ENCODE measurements around the gene TMEM125.

The TMEM125 gene

GRCh38 chr1:43237121-43237520, 32.7 kb upstream of the TMEM125 start:
- no peak for DNase-seq (ENCODE audit: insufficient read length, low spot score)
- no peak for FAIRE-seq
- TF ChIP-seq POLR2A (IDR thresholded peaks at IDR 0.05; ENCODE audit: low read depth, low read length) = no peak

- DNase-seq (ENCODE audit: insufficient read length, low spot score) (peak; percentile 55), FAIRE-seq (peak; percentile 11)
- no peak for TF ChIP-seq POLR2A (IDR thresholded peaks at IDR 0.05; ENCODE audit: low read depth, low read length)
Measured at GRCh38 chr1:43238085-43238484, 31.7 kb upstream of the TMEM125 start.

- no peak for TF ChIP-seq POLR2A (IDR thresholded peaks at IDR 0.05; ENCODE audit: low read depth, low read length)
- DNase-seq (ENCODE audit: insufficient read length, low spot score) (no peak), FAIRE-seq (no peak)
Measured at GRCh38 chr1:43238991-43239469, 30.8 kb upstream of the TMEM125 start.

GRCh38 chr1:43239484-43239883, 30.3 kb upstream of the TMEM125 start:
- no peak for DNase-seq (ENCODE audit: insufficient read length, low spot score)
- no peak for FAIRE-seq
- no peak for TF ChIP-seq POLR2A (IDR thresholded peaks at IDR 0.05; ENCODE audit: low read depth, low read length)

- FAIRE-seq = no peak
- no peak for TF ChIP-seq POLR2A (IDR thresholded peaks at IDR 0.05; ENCODE audit: low read depth, low read length)
- peak; percentile 64 for DNase-seq (ENCODE audit: insufficient read length, low spot score)
Measured at GRCh38 chr1:43241413-43241836, 28.4 kb upstream of the TMEM125 start.

- no peak for FAIRE-seq
- DNase-seq (ENCODE audit: insufficient read length, low spot score) = no peak
- no peak for TF ChIP-seq POLR2A (IDR thresholded peaks at IDR 0.05; ENCODE audit: low read depth, low read length)
Measured at GRCh38 chr1:43243299-43243698, 26.5 kb upstream of the TMEM125 start.

- no peak for FAIRE-seq
- TF ChIP-seq POLR2A (IDR thresholded peaks at IDR 0.05; ENCODE audit: low read depth, low read length) = no peak
Measured at GRCh38 chr1:43246466-43247213, 23.1 kb upstream of the TMEM125 start.

GRCh38 chr1:43247256-43247921, 22.4 kb upstream of the TMEM125 start:
- TF ChIP-seq POLR2A (IDR thresholded peaks at IDR 0.05; ENCODE audit: low read depth, low read length) = no peak

More at GRCh38 chr1:43246466-43247213, 23.1 kb upstream of the TMEM125 start:
- DNase-seq (ENCODE audit: insufficient read length, low spot score) = no peak

GRCh38 chr1:43250351-43250761, 19.4 kb upstream of the TMEM125 start:
- DNase-seq (ENCODE audit: insufficient read length, low spot score) (no peak), FAIRE-seq (no peak)
- TF ChIP-seq POLR2A (IDR thresholded peaks at IDR 0.05; ENCODE audit: low read depth, low read length) = no peak

More at GRCh38 chr1:43247256-43247921, 22.4 kb upstream of the TMEM125 start:
- DNase-seq (ENCODE audit: insufficient read length, low spot score) (no peak), FAIRE-seq (no peak)

- no peak for DNase-seq (ENCODE audit: insufficient read length, low spot score)
- TF ChIP-seq POLR2A (IDR thresholded peaks at IDR 0.05; ENCODE audit: low read depth, low read length) = no peak
- no peak for FAIRE-seq
Measured at GRCh38 chr1:43251024-43251423, 18.8 kb upstream of the TMEM125 start.

GRCh38 chr1:43252225-43252624, 17.6 kb upstream of the TMEM125 start:
- DNase-seq (ENCODE audit: insufficient read length, low spot score) (no peak), FAIRE-seq (no peak)
- no peak for TF ChIP-seq POLR2A (IDR thresholded peaks at IDR 0.05; ENCODE audit: low read depth, low read length)

- DNase-seq (ENCODE audit: insufficient read length, low spot score) = no peak
- TF ChIP-seq POLR2A (IDR thresholded peaks at IDR 0.05; ENCODE audit: low read depth, low read length) = no peak
- no peak for FAIRE-seq
Measured at GRCh38 chr1:43253173-43253572, 16.6 kb upstream of the TMEM125 start.

- FAIRE-seq = no peak
- DNase-seq (ENCODE audit: insufficient read length, low spot score) = no peak
- TF ChIP-seq POLR2A (IDR thresholded peaks at IDR 0.05; ENCODE audit: low read depth, low read length) = no peak
Measured at GRCh38 chr1:43253876-43254275, 15.9 kb upstream of the TMEM125 start.

- TF ChIP-seq POLR2A (IDR thresholded peaks at IDR 0.05; ENCODE audit: low read depth, low read length) = no peak
- FAIRE-seq (no peak), DNase-seq (ENCODE audit: insufficient read length, low spot score) (no peak)
Measured at GRCh38 chr1:43255438-43256210, 14.2 kb upstream of the TMEM125 start.

All from H54 (cell line).